Lower lobe of right lung (tissue), 2 donors: ENCODE results near the gene BLOC1S5. TPM values are rescaled to one million over a fixed set of nuclear protein-coding genes. Genes with fewer than 3 reads are reported as not detected.

Source experiments
- ATAC-seq, 2 donors: fragments of 200-7000 bp; cut with Tn5 transposase; one replicate each; pipeline ENCODE4 v1.9.1; 2020 to 2022; ENCODE audit warnings: mild to moderate bottlenecking in 2 of 2, moderate library complexity in 2 of 2
- DNase-seq: peaks from one replicate; pipeline ENCODE4 v3.0.0-alpha.2; 2020
- H3K27ac ChIP-seq: fragments of 200-600 bp; one replicate; pipeline ENCODE4 v1.8.0; 2022
- H3K27me3 ChIP-seq: fragments of 200-600 bp; one replicate; pipeline ENCODE4 v1.8.0; 2022; ENCODE audit warnings: low read depth
- H3K36me3 ChIP-seq: fragments of 200-600 bp; one replicate; pipeline ENCODE4 v1.8.0; 2022; ENCODE audit warnings: mild to moderate bottlenecking
- H3K4me1 ChIP-seq: fragments of 200-600 bp; one replicate; pipeline ENCODE4 v1.8.0; 2022
- H3K4me3 ChIP-seq: fragments of 200-600 bp; one replicate; pipeline ENCODE4 v1.8.0; 2022; ENCODE audit warnings: mild to moderate bottlenecking
- H3K9me3 ChIP-seq: fragments of 200-600 bp; one replicate; pipeline ENCODE4 v1.8.0; 2022
- CTCF ChIP-seq: fragments of 200-600 bp; IDR thresholded peaks from one replicate; pipeline ENCODE4 v1.8.0; 2022; ENCODE audit warnings: antibody characterized with exemption, mild to moderate bottlenecking
- intact Hi-C: fragments of 100-400 bp; cut with DNase I; formaldehyde crosslinking; loops from one replicate; pipeline ENCODE4 v1.11.0; 2022
- total RNA-seq: library from RNA; stranded (reverse); fragmentation: NEBNext Ultra II Directional; extraction: Animal tissue kit (Norgen Biotek cat#: 25700); gene quantifications from one replicate; pipeline ENCODE4 v1.2.1, GENCODE V29; 2021
- donor health status: DM: no; HTN: yes; CAD: no; lungs with severe emphysema.

The BLOC1S5 gene
- total RNA-seq, 1 donor from 2014 or later: 11.8 TPM

- DNase-seq: no peak
- intact Hi-C loops: no loop called here
Observed at GRCh38 chr6:7997286-7997685, 66.9 kb downstream of the BLOC1S5 start.

GRCh38 chr6:7996538-7997111, 67.6 kb downstream of the BLOC1S5 start:
- no peak overlapping the region for H3K27ac ChIP-seq
- H3K4me1 ChIP-seq: peaks cover 18% of the 10 kb centered on the region
- intact Hi-C loops: no loop called here
- no peaks in the 10 kb centered on the region for H3K36me3 ChIP-seq
- H3K9me3 ChIP-seq: no peaks in the 10 kb centered on the region
- no peak for TF ChIP-seq CTCF
- no peak for DNase-seq
- ATAC-seq: peak; percentile 35 to 64
- no peak overlapping the region for H3K4me3 ChIP-seq
- H3K27me3 ChIP-seq: no peaks in the 10 kb centered on the region

More at GRCh38 chr6:7997286-7997685, 66.9 kb downstream of the BLOC1S5 start:
- no peak for TF ChIP-seq CTCF
- H3K36me3 ChIP-seq: no peaks in the 10 kb centered on the region
- H3K4me1 ChIP-seq: peaks cover 11% of the 10 kb centered on the region
- no peak overlapping the region for H3K4me3 ChIP-seq
- no peak for ATAC-seq
- H3K27ac ChIP-seq: no peak overlapping the region
- no peaks in the 10 kb centered on the region for H3K27me3 ChIP-seq
- H3K9me3 ChIP-seq: no peaks in the 10 kb centered on the region

- DNase-seq (no peak), ATAC-seq (no peak)
- Histone ChIP-seq H3K27me3 (no peaks in the 10 kb centered on the region), H3K4me1 (peaks cover 19% of the 10 kb centered on the region), H3K9me3 (no peaks in the 10 kb centered on the region), H3K36me3 (no peaks in the 10 kb centered on the region), H3K4me3 (no peak overlapping the region), H3K27ac (no peak overlapping the region)
- intact Hi-C loops: no loop called here
- no peak for TF ChIP-seq CTCF
Observed at GRCh38 chr6:7993952-7994351, 70.2 kb downstream of the BLOC1S5 start.

DNA sequence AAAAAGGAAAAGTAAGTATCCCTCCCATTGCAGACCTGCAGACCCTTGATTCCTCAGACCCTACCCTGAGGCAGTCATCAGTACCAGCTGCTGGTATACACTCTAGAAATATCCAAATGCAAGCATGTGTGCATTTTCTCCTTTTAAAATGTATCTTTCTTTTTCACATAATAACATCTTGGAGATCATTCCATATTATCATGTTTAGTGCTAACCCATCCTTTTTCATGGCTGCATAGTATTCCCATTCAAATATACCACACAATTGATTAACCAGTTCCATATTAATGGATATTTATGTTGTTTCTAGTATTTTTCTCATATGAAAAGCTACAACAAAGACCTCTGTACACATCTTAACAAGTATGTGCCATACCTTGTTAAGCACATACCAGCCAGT, 70.8 kb downstream of the BLOC1S5 start:
- ATAC-seq (no peak), DNase-seq (no peak)
- Histone ChIP-seq H3K4me3 (no peak overlapping the region), H3K36me3 (no peaks in the 10 kb centered on the region), H3K27ac (no peak overlapping the region), H3K27me3 (no peaks in the 10 kb centered on the region), H3K9me3 (no peaks in the 10 kb centered on the region), H3K4me1 (peaks cover 19% of the 10 kb centered on the region)
- intact Hi-C loops: no loop called here
- TF ChIP-seq CTCF: no peak

GRCh38 chr6:7992002-7992815, 72.0 kb downstream of the BLOC1S5 start:
- no peak for DNase-seq
- no peaks in the 10 kb centered on the region for H3K9me3 ChIP-seq
- H3K4me3 ChIP-seq: no peak overlapping the region
- no peaks in the 10 kb centered on the region for H3K27me3 ChIP-seq
- peak; percentile 58 for ATAC-seq
- H3K36me3 ChIP-seq: no peaks in the 10 kb centered on the region
- H3K27ac ChIP-seq: peak overlapping the region; percentile 48
- intact Hi-C loops: no loop called here
- H3K4me1 ChIP-seq: peaks cover 18% of the 10 kb centered on the region
- TF ChIP-seq CTCF: peak; percentile 48
